Measurements from ENCODE around the gene TRIM29.

The TRIM29 gene

GRCh38 chr11:120139316-120140069, 1.6 kb upstream of the TRIM29 start:
- DNase-seq (ENCODE audit: low read depth): no peak

GRCh38 chr11:120137187-120137610, 714 bp downstream of the TRIM29 start:
- no peak for DNase-seq (ENCODE audit: low read depth)

GRCh38 chr11:120136356-120136755, 1.6 kb downstream of the TRIM29 start:
- DNase-seq (ENCODE audit: low read depth): no peak

DNA sequence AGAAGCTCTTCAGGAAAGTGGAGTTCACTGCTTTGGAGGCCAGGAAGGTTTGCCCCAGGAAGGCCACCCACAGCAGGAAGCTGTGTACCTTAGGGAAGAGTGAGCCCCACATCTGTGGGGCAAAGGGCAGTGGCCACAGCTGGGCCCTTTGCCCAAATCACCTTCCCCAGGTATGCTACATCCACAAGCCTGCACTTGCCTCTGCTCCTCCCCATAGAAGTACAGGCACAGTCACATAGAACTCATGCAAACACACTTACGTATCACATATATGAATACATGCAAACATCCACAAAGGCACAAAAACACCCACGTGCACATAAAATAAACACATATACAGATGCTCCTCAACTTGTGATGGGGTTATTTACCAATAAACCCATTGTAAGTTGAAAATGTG, 2.1 kb downstream of the TRIM29 start:
- no peak for DNase-seq (ENCODE audit: low read depth)

DNA sequence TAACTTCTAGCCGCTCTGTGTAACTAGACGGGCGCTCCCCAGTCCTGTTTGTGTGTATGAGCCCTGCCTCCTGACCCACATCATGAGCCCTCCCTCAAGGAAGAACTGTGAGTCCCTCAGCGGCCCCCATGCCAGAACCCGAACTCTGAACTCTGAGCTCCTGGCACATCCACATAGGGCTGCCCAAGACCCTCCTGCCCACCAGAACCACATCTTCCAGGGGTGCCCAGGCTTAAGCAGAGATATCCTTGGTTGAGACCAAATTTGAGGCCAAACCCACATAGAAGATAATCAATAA, 3.0 kb downstream of the TRIM29 start:
- no peak for DNase-seq (ENCODE audit: low read depth)

GRCh38 chr11:120134106-120134930, 3.6 kb downstream of the TRIM29 start:
- no peak for DNase-seq (ENCODE audit: low read depth)

GRCh38 chr11:120133216-120134105, 4.5 kb downstream of the TRIM29 start:
- DNase-seq (ENCODE audit: low read depth): no peak

DNA sequence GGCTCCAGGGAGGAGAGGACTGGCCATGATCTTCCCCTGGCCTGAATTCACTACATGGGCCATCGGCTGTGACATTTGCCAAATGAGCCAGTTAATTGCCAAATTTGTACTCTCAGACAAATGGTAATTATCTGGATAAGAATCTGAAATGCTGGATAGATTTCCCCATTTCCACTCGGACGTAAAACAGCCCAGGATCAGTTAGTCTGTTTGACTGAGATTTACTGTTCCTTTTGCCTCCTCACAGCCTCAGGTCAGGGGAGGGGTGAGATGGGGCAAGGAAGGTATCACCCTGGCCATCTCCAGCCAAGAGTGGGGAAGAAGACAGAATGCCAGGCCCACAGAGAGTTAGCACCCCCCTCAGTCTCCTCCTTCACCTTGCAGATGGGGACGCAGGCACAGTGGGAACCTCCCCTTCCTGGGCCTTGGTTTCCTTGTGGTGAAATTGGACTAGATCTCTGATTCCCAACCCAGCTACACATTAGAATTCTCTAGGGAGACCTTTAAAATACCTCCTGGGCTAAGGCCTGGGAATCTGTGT, 5.2 kb downstream of the TRIM29 start:
- DNase-seq (ENCODE audit: low read depth): no peak

- DNase-seq (ENCODE audit: low read depth): no peak
These were observed 5.8 kb downstream of the TRIM29 start for GRCh38 chr11:120131941-120132644.

DNA sequence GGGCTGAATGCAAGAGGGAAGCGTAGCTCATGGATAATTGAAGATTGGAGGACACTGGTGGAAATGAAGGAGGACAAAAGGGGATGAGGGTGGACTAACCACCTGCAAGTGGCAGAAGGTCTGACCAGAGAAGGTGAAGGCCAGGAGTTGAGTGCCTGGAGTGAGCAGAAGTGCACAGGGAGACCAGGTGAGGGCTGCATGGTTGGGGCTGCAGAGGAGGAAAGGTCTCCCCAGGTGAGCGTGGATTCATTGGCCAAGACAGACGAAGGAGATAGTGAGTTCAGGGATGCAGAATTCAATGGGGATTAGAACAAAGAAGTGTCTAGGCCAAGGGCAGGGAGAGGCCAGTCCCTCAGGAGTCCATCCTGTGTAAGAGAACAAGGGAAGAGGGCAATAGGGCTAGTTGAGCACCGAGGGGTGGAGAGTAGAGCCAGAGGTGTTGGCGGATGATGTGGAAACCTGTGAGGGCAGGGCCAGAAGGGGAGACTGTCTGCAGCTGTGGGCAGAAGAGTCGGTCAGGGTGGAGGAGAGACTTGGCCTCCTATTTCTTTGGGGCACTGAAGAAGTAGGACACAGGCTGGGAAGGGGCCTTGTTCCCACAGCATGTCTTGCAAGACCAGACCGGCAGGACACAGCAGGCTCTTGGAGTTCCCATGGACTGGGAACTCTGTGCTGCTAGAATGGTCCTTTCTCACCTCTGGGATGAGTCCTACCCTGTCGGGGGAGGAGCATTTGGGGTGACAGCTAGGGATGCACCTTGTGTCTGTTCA, 6.7 kb downstream of the TRIM29 start:
- no peak for DNase-seq (ENCODE audit: low read depth)

DNA sequence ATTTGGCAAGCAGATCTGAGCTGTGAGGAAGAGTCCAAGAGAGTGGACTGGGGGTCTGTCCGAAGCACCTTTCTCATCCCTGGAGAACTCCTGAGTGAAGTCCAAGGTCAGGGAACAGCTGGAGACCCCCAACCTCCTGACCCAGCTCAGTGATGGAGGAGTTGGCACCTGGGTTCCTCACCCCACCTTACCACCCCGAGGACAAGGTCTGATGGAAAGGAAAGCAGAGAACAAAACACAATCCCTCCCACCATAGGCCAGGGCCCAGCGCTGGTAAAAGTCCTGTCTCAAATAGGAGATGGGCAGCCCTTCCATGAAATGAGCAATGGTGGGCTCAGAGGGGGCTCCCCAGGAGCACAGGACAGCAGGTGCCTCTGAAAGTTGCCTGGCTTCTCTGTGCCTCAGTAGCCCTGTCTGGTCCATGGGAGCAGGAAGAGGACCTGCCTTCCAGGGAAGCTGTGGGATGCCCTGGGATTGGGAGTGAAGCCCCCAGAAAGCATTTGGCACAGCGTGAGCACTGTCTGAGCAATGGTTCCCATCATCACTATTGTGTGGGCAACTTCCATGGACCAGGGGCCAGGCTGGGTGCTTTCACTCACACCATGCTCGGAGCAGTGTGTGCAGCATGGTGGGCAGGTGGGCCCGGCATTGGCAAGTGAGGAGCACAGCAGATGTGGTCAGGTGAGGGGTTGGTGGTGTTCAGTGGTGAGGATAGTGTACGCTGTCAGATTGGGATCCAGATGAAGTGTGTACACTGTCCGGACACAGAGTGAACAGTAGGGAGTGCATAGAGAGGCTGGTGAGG, 7.5 kb downstream of the TRIM29 start:
- no peak for DNase-seq (ENCODE audit: low read depth)

- no peak for DNase-seq (ENCODE audit: low read depth)
These were observed 8.3 kb downstream of the TRIM29 start for GRCh38 chr11:120129570-120129969.

DNA sequence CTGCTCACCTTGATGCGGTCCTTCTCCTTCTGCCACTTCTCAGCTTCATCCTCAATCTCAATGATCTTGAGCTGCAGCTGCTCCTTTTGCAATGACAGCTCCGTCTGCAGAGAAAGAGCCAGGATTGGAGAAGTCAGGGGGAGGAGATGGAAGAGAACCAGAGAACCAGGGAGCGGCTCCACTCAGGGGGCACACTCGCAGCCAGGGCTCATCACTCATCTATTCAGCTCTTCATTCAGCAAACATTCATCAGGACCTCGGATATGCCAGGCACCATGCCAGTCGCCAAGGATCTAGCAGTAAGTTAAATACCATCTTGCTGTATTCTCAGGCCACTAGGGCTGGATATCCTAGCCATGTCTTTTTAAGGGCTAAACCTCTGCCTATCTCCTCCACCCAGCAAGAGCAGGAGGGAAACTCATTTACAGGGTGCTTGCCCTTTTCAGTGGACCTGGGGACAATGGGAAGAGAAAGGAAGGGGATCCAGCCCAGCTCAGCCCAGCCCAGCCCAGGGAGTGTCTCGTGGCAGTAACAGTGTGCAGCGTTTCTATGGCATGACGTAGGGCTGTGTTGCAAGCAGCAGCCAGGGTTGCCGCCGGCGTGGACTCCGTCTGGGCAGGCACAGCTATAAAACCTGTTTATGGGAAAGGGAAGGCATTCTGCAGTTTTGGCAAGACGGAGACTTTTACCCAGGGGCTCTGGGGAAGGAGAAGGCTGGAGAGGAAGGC, 9.4 kb downstream of the TRIM29 start:
- DNase-seq (ENCODE audit: low read depth): no peak

DNA sequence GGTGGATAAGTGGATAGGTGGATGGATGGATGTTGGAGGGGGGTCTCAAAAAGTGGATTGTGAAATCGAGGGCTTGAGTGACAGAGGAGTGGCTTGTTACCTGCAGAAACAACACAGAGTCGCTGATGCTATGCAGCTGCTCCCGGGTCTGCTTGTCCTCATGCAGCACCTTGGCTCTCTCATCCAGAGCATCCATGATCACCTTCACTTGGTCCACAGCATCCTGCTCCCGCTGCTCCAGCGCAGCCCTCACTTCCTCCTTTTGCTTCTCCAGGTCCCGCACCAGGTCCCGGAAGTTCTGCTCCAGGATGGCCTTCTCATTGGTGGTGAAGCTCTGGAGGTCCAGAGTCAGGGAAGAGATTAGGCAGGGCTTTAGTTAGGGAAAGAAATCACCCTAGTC, 10.7 kb downstream of the TRIM29 start:
- DNase-seq (ENCODE audit: low read depth): no peak

- no peak for DNase-seq (ENCODE audit: low read depth)
These were observed 11.3 kb downstream of the TRIM29 start for GRCh38 chr11:120126620-120127019.

DNA sequence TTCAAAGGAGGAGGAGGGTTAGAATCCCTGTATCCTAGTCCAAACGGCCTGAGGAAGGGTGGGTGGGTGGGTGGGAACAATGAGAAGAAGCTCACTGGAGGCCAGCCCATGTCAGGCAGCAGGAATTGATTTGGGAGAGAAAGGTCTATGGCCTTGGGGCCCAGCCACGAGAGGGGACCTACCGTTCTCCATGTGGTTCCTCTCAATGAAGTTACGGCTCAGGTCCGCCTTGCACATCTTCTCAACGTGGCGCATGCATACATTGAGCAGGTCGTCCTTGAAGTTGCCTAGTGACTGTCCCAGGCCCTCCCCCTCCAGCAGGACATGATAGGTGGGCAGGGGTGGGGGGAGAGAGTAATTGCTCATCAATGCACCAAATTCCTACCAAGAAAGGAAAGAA, 12.4 kb downstream of the TRIM29 start:
- DNase-seq (ENCODE audit: low read depth): no peak

DNA sequence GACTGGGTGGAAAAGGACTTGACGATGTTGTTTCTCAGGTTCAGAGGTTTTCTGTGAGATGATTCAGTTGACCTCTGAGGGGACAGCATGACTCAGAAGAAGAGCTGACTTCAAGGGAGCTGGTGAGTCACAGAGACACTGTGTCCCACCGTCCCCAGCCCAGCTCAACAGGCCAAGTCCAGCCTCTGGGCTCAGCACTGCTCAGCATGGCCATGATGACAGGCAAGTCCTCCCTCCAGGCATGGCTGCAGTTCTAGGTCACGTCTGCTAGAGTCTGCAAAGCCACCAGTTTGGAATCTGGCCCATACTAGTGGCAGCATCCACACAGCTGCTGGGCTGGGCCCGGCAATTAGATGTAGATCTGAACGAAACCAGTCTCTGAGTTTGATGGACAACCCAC, 12.9 kb downstream of the TRIM29 start:
- no peak for DNase-seq (ENCODE audit: low read depth)

- DNase-seq (ENCODE audit: low read depth): no peak
These were observed 13.6 kb downstream of the TRIM29 start for GRCh38 chr11:120124355-120124754.

GRCh38 chr11:120123946-120124345, 14.0 kb downstream of the TRIM29 start:
- no peak for DNase-seq (ENCODE audit: low read depth)

Data from HS-27A (cell line).